ENCODE results near the gene TPCN1.
A peak's percentile ranks its signal among the peaks of the same experiment; 100 is the strongest.

Gene TPCN1

GRCh38 chr12:113221181-113221996, at the start of gene TPCN1:
TPCN1 (plus strand) TSS chr12:113221464; CDS start chr12:113226853, 5,389 bp downstream.
- Histone ChIP-seq H3K27me3 (ENCODE audit: control insufficient read depth, insufficient read depth, low read length) (no peaks in the 10 kb centered on the region), H3K9me3 (ENCODE audit: control insufficient read depth, insufficient read depth, low read length) (no peaks in the 10 kb centered on the region), H3K27ac (ENCODE audit: low read length) (no peak within 1 kb of the TSS), H3K4me1 (ENCODE audit: control insufficient read depth, insufficient read depth, low read length) (peaks cover 4% of the 10 kb centered on the region; the same call in 1 of the 2 replicates), H3K4me3 (ENCODE audit: low read length) (peak within 1 kb of the TSS; percentile 84), H3K36me3 (ENCODE audit: control insufficient read depth, insufficient read depth, low read length) (no peaks in the 10 kb centered on the region)
- no CpG with 5 or more reads among the region's 68 CpGs for WGBS (ENCODE audit: insufficient coverage, insufficient read length)
- peak; percentile 100 for DNase-seq (ENCODE audit: low read depth, low spot score)

GRCh38 chr12:113171543-113171942, 49.7 kb upstream of the TPCN1 start:
- Histone ChIP-seq H3K36me3 (ENCODE audit: control insufficient read depth, insufficient read depth, low read length) (peaks cover 39% of the 10 kb centered on the region), H3K27ac (ENCODE audit: low read length) (no peak overlapping the region), H3K4me1 (ENCODE audit: control insufficient read depth, insufficient read depth, low read length) (no peaks in the 10 kb centered on the region), H3K4me3 (ENCODE audit: low read length) (no peak overlapping the region), H3K27me3 (ENCODE audit: control insufficient read depth, insufficient read depth, low read length) (no peaks in the 10 kb centered on the region), H3K9me3 (ENCODE audit: control insufficient read depth, insufficient read depth, low read length) (no peaks in the 10 kb centered on the region)
- DNase-seq (ENCODE audit: low read depth, low spot score) = no peak
- no CpG with 5 or more reads among the region's 9 CpGs for WGBS (ENCODE audit: insufficient coverage, insufficient read length)

DNA sequence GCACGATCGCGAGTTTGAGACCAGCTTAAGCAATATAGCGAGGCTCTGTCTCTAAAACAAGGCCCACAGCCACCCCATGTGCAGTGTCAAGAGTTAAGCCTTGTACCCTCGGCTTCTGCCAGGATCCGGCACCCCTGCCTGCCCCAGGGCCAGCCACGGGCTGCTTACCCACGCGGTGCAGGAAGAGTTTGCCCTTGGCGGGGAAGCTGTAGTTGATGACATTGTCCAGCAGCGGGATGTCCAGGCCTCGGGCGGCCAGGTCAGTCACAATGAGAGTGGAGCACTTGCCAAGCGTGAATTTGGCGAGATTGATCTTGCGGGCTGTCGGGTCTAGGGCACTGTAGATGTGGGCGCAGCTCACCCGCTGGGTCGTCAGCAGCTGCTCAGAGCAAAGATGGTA, 49.1 kb upstream of the TPCN1 start:
- no peak for DNase-seq (ENCODE audit: low read depth, low spot score)
- WGBS (ENCODE audit: insufficient coverage, insufficient read length) = no CpG with 5 or more reads among the region's 20 CpGs
- no peaks in the 10 kb centered on the region for H3K9me3 ChIP-seq (ENCODE audit: control insufficient read depth, insufficient read depth, low read length)
- no peak overlapping the region for H3K4me3 ChIP-seq (ENCODE audit: low read length)
- H3K36me3 ChIP-seq (ENCODE audit: control insufficient read depth, insufficient read depth, low read length) = peaks cover 45% of the 10 kb centered on the region
- H3K27ac ChIP-seq (ENCODE audit: low read length) = no peak overlapping the region
- H3K4me1 ChIP-seq (ENCODE audit: control insufficient read depth, insufficient read depth, low read length) = no peaks in the 10 kb centered on the region
- H3K27me3 ChIP-seq (ENCODE audit: control insufficient read depth, insufficient read depth, low read length) = no peaks in the 10 kb centered on the region

GRCh38 chr12:113173081-113173698, 48.1 kb upstream of the TPCN1 start:
- Histone ChIP-seq H3K9me3 (ENCODE audit: control insufficient read depth, insufficient read depth, low read length) (no peaks in the 10 kb centered on the region), H3K27me3 (ENCODE audit: control insufficient read depth, insufficient read depth, low read length) (no peaks in the 10 kb centered on the region), H3K4me1 (ENCODE audit: control insufficient read depth, insufficient read depth, low read length) (no peaks in the 10 kb centered on the region), H3K4me3 (ENCODE audit: low read length) (no peak overlapping the region), H3K36me3 (ENCODE audit: control insufficient read depth, insufficient read depth, low read length) (peaks cover 46% of the 10 kb centered on the region), H3K27ac (ENCODE audit: low read length) (no peak overlapping the region)
- no CpG with 5 or more reads among the region's 7 CpGs for WGBS (ENCODE audit: insufficient coverage, insufficient read length)
- no peak for DNase-seq (ENCODE audit: low read depth, low spot score)

- H3K4me3 ChIP-seq (ENCODE audit: low read length) = no peak overlapping the region
- no peaks in the 10 kb centered on the region for H3K4me1 ChIP-seq (ENCODE audit: control insufficient read depth, insufficient read depth, low read length)
- peaks cover 47% of the 10 kb centered on the region for H3K36me3 ChIP-seq (ENCODE audit: control insufficient read depth, insufficient read depth, low read length)
- H3K27me3 ChIP-seq (ENCODE audit: control insufficient read depth, insufficient read depth, low read length) = no peaks in the 10 kb centered on the region
- no CpG with 5 or more reads among the region's 32 CpGs for WGBS (ENCODE audit: insufficient coverage, insufficient read length)
- no peaks in the 10 kb centered on the region for H3K9me3 ChIP-seq (ENCODE audit: control insufficient read depth, insufficient read depth, low read length)
- H3K27ac ChIP-seq (ENCODE audit: low read length) = no peak overlapping the region
- no peak for DNase-seq (ENCODE audit: low read depth, low spot score)
Observed at GRCh38 chr12:113174461-113175384, 46.5 kb upstream of the TPCN1 start.

GRCh38 chr12:113179023-113179422, 42.2 kb upstream of the TPCN1 start:
- DNase-seq (ENCODE audit: low read depth, low spot score) = no peak
- Histone ChIP-seq H3K4me1 (ENCODE audit: control insufficient read depth, insufficient read depth, low read length) (no peaks in the 10 kb centered on the region), H3K9me3 (ENCODE audit: control insufficient read depth, insufficient read depth, low read length) (no peaks in the 10 kb centered on the region), H3K36me3 (ENCODE audit: control insufficient read depth, insufficient read depth, low read length) (peaks cover 43% of the 10 kb centered on the region), H3K4me3 (ENCODE audit: low read length) (no peak overlapping the region), H3K27ac (ENCODE audit: low read length) (no peak overlapping the region), H3K27me3 (ENCODE audit: control insufficient read depth, insufficient read depth, low read length) (no peaks in the 10 kb centered on the region)
- WGBS (ENCODE audit: insufficient coverage, insufficient read length) = no CpG with 5 or more reads among the region's 14 CpGs

DNA sequence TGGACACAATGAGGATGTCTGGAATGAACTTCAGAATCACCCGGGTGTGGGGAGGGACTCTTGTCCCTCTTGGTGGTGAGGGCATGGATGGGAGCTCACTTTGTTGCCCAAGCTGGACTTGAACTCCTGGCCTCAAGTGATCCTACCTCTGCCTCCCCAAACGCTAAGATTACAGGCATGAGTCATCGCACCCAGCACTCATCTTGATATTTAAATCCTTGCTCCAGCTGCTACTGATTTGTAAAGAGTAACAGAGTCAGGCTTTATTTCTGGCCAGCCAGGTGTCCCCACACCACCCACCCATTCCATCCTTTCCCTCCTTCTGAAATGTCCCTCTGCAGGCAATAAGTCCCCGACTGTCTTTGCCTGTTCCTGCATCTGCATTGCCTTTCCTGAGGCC, 40.9 kb upstream of the TPCN1 start:
- H3K9me3 ChIP-seq (ENCODE audit: control insufficient read depth, insufficient read depth, low read length) = no peaks in the 10 kb centered on the region
- WGBS (ENCODE audit: insufficient coverage, insufficient read length) = no CpG with 5 or more reads among the region's 4 CpGs
- peaks cover 39% of the 10 kb centered on the region for H3K36me3 ChIP-seq (ENCODE audit: control insufficient read depth, insufficient read depth, low read length)
- H3K27ac ChIP-seq (ENCODE audit: low read length) = no peak overlapping the region
- H3K4me3 ChIP-seq (ENCODE audit: low read length) = no peak overlapping the region
- DNase-seq (ENCODE audit: low read depth, low spot score) = no peak
- H3K27me3 ChIP-seq (ENCODE audit: control insufficient read depth, insufficient read depth, low read length) = no peaks in the 10 kb centered on the region
- no peaks in the 10 kb centered on the region for H3K4me1 ChIP-seq (ENCODE audit: control insufficient read depth, insufficient read depth, low read length)

GRCh38 chr12:113181975-113182374, 39.3 kb upstream of the TPCN1 start:
- DNase-seq (ENCODE audit: low read depth, low spot score) = no peak
- Histone ChIP-seq H3K9me3 (ENCODE audit: control insufficient read depth, insufficient read depth, low read length) (no peaks in the 10 kb centered on the region), H3K4me3 (ENCODE audit: low read length) (no peak overlapping the region), H3K4me1 (ENCODE audit: control insufficient read depth, insufficient read depth, low read length) (peaks cover 2% of the 10 kb centered on the region; the same call in 1 of the 2 replicates), H3K36me3 (ENCODE audit: control insufficient read depth, insufficient read depth, low read length) (peaks cover 33% of the 10 kb centered on the region), H3K27me3 (ENCODE audit: control insufficient read depth, insufficient read depth, low read length) (no peaks in the 10 kb centered on the region), H3K27ac (ENCODE audit: low read length) (no peak overlapping the region)
- no CpG with 5 or more reads among the region's 3 CpGs for WGBS (ENCODE audit: insufficient coverage, insufficient read length)

- H3K27me3 ChIP-seq (ENCODE audit: control insufficient read depth, insufficient read depth, low read length) = no peaks in the 10 kb centered on the region
- no peaks in the 10 kb centered on the region for H3K9me3 ChIP-seq (ENCODE audit: control insufficient read depth, insufficient read depth, low read length)
- H3K4me3 ChIP-seq (ENCODE audit: low read length) = no peak overlapping the region
- H3K36me3 ChIP-seq (ENCODE audit: control insufficient read depth, insufficient read depth, low read length) = peaks cover 23% of the 10 kb centered on the region
- DNase-seq (ENCODE audit: low read depth, low spot score) = no peak
- H3K4me1 ChIP-seq (ENCODE audit: control insufficient read depth, insufficient read depth, low read length) = peaks cover 2% of the 10 kb centered on the region; the same call in 1 of the 2 replicates
- H3K27ac ChIP-seq (ENCODE audit: low read length) = no peak overlapping the region
- no CpG with 5 or more reads among the region's 11 CpGs for WGBS (ENCODE audit: insufficient coverage, insufficient read length)
Observed at GRCh38 chr12:113183030-113183589, 38.2 kb upstream of the TPCN1 start.

Measured in iPS DF 6.9 (cell line).